DMS 273 (cell line): ENCODE results near the gene RUFY1.
A peak's percentile ranks its signal among the peaks of the same experiment; 100 is the strongest.
"Not testable (repeated sequence)": the region's sequence is repeated elsewhere in the genome, so short reads cannot be mapped to it uniquely, and the experiment has no call there.

Source experiments
- DNase-seq: peaks from one replicate; lab custom pipeline; 2025; ENCODE audit not compliant: unreplicated experiment; lab: John Stamatoyannopoulos, UW

Gene RUFY1

DNA sequence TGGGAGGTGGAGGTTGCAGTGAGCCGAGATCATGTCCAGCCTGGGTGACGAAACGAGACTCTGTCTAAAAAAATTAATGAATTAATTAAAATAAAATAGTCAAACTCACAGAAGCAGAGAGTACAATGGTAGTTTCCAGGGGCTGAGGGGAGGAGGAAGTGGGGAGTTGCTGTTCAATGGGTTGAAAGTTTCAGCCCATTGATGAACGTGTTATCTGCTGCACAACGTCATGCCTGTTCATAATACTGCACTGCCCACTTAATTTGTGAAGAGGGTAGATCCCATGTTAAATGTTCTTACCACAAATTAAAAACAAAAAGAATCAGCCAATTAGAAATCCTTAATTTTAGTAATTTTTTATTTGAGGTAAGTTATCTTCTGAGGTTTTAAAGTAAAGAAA is 16.4 kb upstream of the RUFY1 start:
- DNase-seq, result no peak

DNA sequence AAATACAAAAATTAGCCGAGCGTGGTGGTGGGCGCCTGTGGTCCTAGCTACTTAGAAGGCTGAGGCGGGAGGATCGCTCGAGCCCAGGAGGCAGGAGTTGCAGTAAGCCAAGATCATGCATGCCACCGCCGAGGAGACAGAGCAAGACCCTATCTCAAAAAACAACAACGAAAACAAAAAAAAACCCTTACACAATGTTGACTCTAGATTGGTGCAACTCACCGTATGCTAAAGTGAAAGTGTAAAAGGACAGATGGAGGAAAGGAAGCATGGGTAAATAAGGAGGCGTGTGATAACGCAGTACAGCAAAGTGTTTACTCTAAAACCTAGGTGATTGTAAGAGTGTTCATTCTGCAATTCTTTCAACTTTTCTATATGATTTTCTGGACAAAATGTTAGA is 15.9 kb upstream of the RUFY1 start:
- no peak for DNase-seq

DNA sequence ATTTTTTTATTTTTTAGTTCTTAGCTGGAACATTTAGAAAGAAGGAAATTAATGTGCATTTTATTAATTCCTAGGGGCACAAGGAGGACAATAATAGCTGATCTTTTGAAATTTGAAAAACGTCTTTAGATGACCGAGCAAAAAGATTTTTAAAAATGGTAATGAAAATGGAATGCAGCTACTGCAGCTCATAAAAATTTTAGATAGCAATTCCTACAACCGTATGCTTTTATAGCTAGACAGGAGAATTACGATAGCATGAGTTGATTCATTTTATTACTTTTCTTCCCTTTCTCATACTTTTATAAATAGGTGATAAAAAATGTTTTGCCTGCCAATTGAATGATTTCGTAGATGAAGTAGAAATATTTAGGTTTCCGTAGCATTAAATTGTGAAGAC is 13.7 kb upstream of the RUFY1 start:
- no peak for DNase-seq

DNA sequence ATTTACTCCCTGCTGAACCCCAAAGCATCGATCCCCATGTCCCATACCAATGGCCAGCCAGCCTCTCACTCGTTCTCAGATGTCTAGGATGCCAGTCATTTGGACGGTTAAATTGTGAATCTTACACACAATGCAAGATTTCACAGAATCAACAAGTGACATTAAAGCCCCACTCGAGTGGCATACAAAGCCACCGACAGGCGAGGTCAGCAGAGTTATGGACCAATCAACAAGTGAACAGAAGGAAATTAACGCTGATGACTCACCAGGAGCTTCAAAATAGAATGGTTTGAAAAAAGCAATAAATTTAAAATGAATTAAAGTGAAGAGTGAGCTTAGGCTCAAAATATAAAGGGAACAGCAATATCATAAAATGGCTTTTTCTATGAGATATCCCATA is 8.2 kb upstream of the RUFY1 start:
- no peak for DNase-seq

DNA sequence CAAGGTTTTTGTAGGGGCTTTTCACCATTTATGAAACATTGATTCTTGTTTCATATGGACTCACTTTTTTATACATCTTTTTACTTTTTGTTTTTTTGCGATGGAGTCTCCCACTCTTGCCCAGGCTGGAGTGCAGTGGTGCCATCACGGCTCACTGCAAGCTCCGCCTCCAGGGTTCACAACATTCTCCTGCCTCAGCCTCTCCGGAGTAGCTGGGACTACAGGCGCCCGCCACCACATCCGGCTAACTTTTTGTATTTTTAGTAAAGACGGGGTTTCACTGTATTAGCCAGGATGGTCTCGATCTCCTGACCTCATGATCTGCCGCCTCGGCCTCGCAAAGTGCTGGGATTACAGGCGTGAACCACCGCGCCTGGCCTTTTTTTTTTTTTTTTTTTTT is 7.1 kb upstream of the RUFY1 start:
- not testable (repeated sequence) for DNase-seq

DNA sequence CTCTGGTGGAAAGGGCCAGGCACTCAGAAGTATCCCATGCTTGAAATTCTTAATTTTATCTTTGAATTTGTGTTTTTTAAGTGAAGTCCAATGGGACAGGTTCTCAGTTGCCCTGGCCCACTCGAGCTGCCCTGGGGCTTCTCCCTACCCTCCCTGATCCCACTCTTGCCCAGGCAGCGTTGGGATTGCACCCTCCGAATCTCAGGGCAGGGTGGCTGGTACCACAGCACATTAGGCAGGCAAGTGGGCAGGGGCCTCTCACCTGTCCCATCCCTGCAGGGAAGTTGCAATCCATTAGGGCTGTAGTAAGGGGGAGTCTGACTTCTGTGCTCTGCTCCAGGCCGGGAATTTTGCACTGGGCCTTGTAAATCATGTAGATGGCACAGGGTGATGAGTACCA is 2.7 kb downstream of the RUFY1 start:
- DNase-seq, result no peak

DNA sequence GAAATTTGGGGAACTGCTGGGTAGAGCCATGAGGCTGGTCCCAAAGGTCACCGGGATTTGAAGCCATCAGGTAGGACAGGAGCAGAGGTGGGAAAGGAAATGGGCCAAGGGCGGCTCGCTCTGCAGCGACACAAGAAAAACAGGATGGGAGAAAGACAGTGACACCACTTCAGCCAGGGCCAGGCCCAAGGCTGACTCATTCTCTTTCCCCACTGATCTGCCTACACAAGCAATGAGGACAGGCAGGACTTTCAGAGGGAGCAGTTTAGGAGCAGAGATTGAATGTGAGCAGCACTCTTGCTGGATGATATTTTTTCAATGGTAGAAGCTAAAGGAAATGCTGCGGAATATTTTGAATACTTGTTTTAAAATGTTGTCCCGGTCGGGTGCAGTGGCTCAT is 3.5 kb downstream of the RUFY1 start:
- no peak for DNase-seq

DNA sequence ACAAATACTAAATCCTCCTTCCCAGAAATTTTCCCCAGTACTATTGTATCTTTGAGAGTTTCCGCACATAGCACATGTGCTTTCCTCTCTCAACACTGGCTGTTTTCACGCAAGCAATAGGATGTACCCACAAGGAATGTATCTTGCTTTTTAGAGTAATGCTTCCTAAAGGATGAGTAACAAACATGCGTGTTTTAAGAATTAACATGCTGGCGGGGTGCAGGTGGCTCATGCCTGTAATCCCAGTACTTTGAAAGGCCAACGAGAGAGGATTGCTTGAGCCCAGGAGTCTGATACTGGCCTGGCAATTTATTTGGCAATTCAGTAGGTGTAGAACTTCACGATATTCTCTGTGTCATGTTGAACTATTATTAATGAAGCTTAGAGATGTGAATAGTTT is 4.6 kb downstream of the RUFY1 start:
- no peak for DNase-seq

DNA sequence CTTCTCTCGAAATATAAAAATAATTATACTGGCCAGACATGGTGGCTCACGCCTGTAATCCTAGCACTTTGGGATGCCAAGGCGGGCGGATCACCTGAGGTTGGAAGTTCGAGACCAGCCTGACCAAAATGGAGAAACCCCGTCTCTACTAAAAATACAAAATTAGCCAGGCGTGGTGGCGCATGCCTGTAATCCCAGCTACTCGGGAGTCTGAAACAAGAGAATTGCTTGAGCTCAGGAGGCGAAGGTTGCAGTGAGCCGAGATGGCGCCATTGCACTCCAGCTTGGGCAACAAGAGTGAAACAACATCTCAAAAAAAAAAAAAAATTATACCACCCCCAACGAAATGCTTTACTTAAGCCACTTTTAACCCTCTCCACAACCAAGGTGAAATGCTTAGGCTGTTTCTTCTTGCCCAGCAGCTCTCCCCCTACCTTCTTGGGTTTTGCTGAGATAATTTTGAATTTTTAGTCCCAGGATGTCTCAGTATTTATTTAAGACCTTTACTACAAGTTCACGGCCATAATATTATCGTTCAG is 8.0 kb downstream of the RUFY1 start:
- not testable (repeated sequence) for DNase-seq

DNA sequence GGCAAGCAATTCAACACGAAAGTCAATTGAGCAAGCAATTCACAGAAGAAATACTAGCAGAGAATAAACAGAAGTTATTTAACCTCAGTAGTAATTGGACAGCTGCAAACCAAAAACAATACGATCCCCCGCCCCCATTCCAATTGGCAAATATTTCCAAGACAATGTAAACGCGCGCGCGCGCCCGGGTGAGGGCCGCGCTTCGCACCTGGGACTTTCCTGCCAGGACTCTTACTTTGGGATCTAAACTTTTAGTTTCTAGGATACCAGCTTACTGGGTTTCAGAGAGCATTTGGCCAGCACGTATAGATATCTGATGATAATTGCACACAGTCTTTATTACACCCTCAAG is 8.6 kb downstream of the RUFY1 start:
- peak; percentile 74 for DNase-seq

DNA sequence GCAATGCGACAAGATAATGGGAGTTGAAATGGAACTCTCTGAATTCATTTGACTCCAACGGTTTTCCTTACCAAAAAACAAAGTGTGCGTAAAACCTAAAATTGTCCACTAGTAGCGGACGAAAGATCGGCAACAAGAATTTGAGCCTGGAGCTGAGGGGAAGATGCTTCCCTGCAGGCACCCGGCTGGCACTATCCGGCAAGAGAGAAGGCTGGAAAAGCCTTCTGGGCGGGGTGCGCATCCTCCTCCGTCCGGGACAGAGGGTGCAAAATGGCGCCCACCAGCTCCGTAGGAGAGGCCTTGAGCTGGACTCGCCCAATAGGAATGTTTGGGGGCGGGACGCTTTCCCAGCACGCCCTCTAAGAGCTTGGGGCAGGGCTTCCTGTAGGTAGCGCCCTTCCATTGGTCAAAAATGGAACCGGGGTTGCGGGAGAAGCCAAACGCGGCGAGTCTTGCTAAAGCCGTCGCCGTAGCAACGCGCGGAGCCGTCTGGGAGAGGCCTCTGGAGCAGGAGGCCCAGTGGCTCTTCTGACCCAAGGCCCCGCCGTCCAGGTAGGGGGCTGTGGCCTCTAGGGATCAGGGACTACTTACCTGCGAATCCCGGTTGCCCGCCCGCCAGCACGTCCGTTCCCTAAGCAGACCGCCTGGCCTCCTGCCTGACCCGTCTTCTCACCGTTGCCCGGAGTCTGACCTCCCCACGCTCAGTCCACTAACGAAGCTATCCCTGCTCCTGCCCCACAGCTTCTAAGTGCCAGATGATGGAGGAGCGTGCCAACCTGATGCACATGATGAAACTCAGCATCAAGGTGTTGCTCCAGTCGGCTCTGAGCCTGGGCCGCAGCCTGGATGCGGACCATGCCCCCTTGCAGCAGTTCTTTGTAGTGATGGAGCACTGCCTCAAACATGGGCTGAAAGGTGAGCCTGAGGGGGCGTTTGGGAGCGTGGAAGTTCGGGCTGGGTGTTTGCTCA is 9.2 kb downstream of the RUFY1 start:
- peak; percentile 99 for DNase-seq

DNA sequence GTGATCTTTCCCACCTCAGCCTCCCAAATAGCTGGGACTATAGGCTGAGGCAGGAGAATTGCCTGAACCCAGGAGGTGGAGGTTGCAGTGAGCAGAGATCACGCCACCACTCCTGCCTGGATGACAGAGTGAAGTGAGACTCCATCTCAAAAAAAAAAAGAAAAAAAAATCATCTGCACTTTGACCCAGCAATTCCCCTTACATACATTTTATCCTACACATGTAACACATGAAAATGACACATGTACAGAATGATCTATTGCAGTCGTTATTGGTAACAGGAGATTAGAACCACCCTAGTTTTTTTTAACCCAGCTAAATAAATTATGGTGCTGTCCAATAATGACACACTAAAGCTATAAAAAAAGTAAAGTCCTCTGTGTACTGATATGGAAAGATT is 14.2 kb downstream of the RUFY1 start:
- no peak for DNase-seq

DNA sequence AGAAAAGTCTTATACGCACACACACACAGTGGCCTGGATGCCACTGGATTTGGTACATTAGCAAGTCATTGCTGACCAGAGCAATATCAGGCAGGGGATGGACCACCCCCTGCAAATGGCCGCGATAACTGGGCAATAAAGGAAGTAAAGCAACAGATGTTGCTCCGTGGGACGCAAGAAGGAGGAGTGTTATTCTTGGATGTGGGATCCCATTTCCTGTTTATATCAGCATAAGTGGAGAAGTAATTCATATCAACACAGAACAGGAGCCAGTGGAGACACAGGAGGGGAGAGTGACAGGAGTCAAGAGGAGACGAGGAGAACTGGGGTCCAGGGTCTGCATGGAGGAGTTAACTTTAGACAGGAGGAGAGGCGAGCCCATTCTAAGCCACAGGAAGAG is 18.4 kb downstream of the RUFY1 start:
- DNase-seq, result no peak

DNA sequence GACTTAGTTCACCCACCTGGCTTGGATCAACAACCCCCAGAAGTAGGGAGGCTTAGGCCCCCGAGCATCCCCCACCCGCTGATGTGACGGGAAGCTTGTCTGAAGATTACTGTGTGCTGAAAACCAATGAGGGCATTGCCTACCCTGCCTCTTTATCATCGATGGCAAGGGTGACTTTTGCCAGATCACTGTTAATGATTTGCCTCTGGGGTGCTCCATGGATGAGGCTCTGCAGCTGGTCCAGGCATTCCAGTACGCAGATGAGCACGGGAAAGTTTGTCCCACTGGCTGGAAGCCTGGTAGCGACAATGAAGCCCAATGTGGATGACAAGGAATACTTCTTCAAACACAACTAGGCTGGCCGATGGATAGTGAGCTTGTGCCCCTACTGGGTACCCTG is 22.0 kb downstream of the RUFY1 start:
- no peak for DNase-seq

DNA sequence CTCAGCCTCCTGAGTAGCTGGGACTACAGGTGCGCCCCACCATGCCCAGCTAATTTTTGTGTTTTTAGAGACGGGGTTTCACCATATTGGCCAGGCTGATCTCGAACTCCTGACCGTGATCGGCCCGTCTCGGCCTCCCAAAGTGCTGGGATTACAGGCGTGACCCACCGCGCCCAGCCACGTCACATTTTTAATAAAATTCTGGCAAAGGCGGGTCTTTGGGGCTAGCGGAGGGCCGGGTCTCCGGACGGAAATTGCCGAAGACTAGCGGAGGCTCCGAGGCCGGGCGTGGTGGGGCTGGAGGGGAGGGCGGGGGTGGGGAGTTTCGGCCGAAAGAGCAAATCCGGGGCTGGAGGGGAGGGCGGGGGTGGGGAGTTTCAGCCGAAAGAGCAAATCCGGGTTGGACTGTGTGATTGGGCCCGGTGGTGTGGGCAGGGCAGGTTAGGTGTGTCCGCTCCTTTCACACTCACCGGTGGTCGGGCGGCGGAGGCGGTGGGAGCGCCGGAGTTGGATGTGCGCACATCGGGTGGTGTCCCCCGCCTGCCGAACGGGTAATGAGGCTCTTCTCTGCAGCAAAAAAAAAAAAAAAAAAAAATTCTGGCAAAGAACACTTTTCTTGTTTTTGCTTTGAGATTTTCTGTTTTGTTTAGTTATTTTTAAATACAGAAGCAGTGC is 27.1 kb downstream of the RUFY1 start:
- DNase-seq, result no peak

DNA sequence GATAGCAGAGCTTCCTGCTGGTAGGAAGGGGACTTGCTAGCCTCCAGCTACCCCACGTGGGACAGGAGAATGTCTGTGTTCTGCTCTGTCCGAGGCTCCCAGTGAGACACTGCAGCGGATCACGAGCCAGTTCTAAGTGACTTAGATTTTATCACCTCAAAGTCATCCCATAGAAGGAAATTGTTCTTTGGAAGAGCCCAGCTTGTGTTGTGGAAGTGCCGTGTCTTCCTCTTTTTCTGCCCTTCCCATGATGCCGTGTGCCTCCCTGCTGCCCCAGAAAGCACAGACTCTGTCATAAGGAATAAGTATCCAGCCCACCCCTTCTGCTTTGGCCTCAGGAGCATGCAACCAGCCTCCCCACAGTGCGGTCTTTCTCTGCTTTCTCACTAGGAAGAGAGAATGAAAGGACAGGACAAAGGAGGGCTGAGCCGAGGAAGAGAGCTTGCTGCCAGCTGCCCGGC is 35.6 kb downstream of the RUFY1 start:
- DNase-seq, result no peak

DNA sequence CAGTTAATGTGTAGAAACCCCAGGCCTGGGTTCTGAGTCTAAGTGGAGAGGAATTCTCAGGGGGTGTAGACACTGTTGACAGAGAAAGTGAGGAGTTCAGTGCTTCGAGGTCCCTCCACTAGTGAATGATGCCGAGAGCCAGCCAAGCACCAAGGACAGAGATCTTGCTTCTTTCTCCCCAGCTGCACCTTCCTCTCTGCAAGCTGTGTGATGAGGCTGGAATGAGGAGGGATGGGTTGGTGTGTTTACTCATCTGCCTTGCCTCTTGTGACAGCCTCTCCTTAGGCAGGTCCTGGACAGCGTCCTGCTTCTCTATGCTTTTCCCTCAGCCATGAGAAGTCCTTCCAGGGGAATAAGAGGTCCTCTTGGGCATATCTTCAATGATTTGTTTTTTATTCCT is 37.8 kb downstream of the RUFY1 start:
- no peak for DNase-seq

DNA sequence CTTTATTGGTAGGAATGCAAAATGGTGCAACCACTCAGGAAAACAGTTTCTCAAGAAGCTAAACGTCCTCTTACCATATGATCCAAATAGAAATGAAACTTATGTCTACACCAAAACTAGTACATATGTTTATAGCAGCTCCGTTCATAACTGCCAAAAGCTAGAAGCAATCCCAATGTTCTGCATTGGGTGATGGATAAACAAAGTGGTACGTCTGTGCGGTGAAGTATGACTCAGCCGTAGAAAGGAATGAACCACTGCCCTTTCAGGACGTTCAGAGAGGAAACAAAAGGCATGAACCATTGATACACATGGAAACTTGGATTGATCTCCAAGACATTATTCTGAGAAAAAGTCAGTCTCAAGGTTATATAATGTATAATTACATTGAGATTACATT is 45.6 kb downstream of the RUFY1 start:
- no peak for DNase-seq

DNA sequence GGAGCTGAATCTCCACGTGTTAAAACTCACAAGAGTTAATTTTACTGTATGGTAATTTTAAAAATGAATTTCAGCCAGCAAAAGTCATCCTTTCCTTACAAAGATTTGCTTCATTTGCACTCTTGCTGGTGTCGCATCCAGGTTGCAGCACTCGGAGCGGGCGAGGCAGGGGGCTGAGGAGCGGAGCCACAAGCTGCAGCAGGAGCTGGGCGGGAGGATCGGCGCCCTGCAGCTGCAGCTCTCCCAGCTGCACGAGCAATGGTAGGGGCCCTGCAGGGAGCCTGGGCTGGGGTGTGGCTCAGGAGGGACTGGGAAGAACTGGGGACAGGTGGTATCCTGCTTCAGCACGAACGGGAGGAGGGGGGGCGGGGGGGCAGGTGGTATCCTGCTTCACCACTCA is 46.1 kb downstream of the RUFY1 start:
- peak; percentile 35 for DNase-seq

DNA sequence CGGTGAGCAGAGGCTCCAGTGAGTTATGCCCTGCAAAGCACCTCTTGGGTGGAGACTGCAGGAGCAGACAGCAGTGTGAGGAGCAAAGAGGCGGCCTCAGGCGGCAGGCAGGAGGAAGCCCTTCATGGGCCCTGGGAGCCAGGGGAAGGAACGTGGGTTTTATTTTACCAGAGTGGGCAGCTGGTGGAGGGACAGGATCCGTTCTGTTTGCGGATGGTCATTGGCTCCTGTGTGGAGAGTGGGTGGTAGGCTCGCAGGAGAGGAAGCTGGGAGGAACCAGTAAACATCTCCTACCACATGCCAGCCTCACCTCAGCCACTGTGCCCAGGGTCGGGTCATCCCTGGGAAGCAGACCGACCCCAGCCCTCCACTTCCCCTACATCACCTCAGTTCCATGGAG is 48.7 kb downstream of the RUFY1 start:
- DNase-seq, result no peak

DNA sequence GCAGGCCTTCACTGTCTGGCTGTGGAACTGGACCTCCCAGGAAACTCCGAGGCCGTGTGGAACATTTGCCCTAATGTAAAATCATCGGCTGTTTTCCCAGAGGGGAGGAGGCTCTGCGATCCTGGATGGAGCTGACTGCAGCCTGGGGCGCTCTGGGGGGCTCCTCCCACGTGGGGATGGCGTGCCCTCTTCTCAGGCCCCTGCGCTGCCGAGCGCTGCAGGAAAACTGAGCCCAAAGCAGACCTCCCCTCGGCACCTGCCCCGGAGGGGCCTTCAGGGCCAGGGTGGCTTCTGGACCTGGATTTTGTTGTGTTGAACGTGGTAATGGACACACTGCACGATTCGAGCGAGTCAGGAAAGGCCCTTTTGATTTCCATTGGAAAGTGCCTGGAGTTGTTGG is 49.2 kb downstream of the RUFY1 start:
- no peak for DNase-seq

DNA sequence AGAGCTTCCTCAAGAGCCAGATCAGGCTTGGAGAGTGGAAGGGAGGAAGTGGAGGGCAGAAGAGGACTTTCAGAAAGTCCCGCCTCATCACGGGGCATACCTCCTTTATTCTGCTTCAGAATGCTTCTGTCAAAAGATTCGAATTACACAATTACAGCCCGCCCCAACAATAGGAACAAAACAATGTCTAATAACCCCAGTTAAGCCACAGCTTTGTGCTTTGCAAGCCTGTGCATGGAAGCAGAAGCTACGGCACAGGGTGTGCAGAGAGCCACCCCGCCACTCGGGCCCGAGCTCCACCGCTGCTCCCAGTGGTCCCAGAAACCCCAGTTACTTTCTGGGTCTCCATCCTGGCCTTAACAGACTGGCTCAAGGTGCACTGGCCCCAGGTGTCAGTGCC is 49.6 kb downstream of the RUFY1 start:
- no peak for DNase-seq
